ENCODE results near the gene RACGAP1.

GRCh38 chr12:49944718-49945117, 80.6 kb downstream of the RACGAP1 start:
- TF ChIP-seq CTCF (IDR thresholded peaks at IDR 0.05; ENCODE audit: insufficient read depth, low read depth, low read length) (no peak), EZH2 (IDR thresholded peaks at IDR 0.05; ENCODE audit: insufficient read depth, low read length) (no peak)

All from astrocyte (in vitro differentiated cells and primary cell).